Activated naive CD4-positive, alpha-beta T cell treated with anti-CD3 and anti-CD28 coated beads for 36 hours (primary cell): ENCODE measurements around the gene GRK5. TPM values are rescaled to one million over a fixed set of nuclear protein-coding genes. Genes with fewer than 3 reads are reported as not detected.

ENCODE experiments used
- CTCF ChIA-PET: fragments of 350-600 bp; sonication (Branson Sonifier 250); formaldehyde crosslinking; loops from one replicate; lab custom pipeline; 2021; ENCODE audit warnings: antibody characterized with exemption; lab: Charles Lee
- DNase-seq: peaks from one replicate; pipeline ENCODE4 v3.0.0-alpha.2; 2020
- H3K27ac Mint-ChIP-seq: one replicate; pipeline ENCODE4 v1.8.0; 2021; ENCODE audit warnings: mild to moderate bottlenecking, mixed read lengths
- H3K27me3 Mint-ChIP-seq: one replicate; pipeline ENCODE4 v1.8.0; 2021; ENCODE audit warnings: low read depth, mixed read lengths
- H3K36me3 Mint-ChIP-seq: one replicate; pipeline ENCODE4 v1.8.0; 2021; ENCODE audit warnings: low read depth, mixed read lengths
- H3K4me1 Mint-ChIP-seq: one replicate; pipeline ENCODE4 v1.8.0; 2021; ENCODE audit warnings: low read depth, mixed read lengths
- H3K4me3 Mint-ChIP-seq: one replicate; pipeline ENCODE4 v1.8.0; 2021; ENCODE audit warnings: mild to moderate bottlenecking, moderate library complexity, mixed read lengths
- H3K9me3 Mint-ChIP-seq: one replicate; pipeline ENCODE4 v1.8.0; 2021; ENCODE audit warnings: mixed read lengths
- intact Hi-C: fragments of 100-400 bp; cut with micrococcal nuclease; formaldehyde crosslinking; loops from one replicate; pipeline ENCODE4 v1.15.1; 2023
- total RNA-seq, 2 experiments: library from RNA; stranded (reverse); gene quantifications; one replicate each; pipeline ENCODE4 v1.2.3, GENCODE V29; 2021

The GRK5 gene
- total RNA-seq, 2 experiments from 2014 or later, result 27.1 to 29.7 TPM

- intact Hi-C loops, result no loop called here
- H3K36me3 Mint-ChIP-seq, result peaks cover 6% of the 10 kb centered on the region
- H3K4me3 Mint-ChIP-seq, result no peak overlapping the region
- no peaks in the 10 kb centered on the region for H3K27me3 Mint-ChIP-seq
- CTCF ChIA-PET, result interaction anchor here (1.4 kb wide), 1 partner anchor 24 kb away, joined by 3 read pairs; no protein-coding TSS in a partner anchor
- peaks cover 27% of the 10 kb centered on the region for H3K4me1 Mint-ChIP-seq
- H3K27ac Mint-ChIP-seq, result no peak overlapping the region
- no peak for DNase-seq
- no peaks in the 10 kb centered on the region for H3K9me3 Mint-ChIP-seq
Observed at GRCh38 chr10:119343011-119343601, 135.7 kb downstream of the GRK5 start.

GRCh38 chr10:119344381-119344780 lies 137.0 kb downstream of the GRK5 start:
- Mint-ChIP-seq H3K4me1 (peaks cover 27% of the 10 kb centered on the region), H3K9me3 (peaks cover 2% of the 10 kb centered on the region), H3K4me3 (no peak overlapping the region), H3K27ac (no peak overlapping the region), H3K36me3 (peaks cover 15% of the 10 kb centered on the region), H3K27me3 (no peaks in the 10 kb centered on the region)
- DNase-seq, result no peak
- CTCF ChIA-PET, result no interaction called here
- intact Hi-C loops, result no loop called here

GRCh38 chr10:119346095-119346832 lies 138.9 kb downstream of the GRK5 start:
- Mint-ChIP-seq H3K4me1 (peaks cover 22% of the 10 kb centered on the region), H3K36me3 (peaks cover 26% of the 10 kb centered on the region), H3K4me3 (no peak overlapping the region), H3K27ac (no peak overlapping the region), H3K9me3 (peaks cover 12% of the 10 kb centered on the region), H3K27me3 (no peaks in the 10 kb centered on the region)
- CTCF ChIA-PET, result interaction anchor here (1.6 kb wide), 1 partner anchor 139 kb away, joined by 4 read pairs; the partner anchor contains the start of gene GRK5
- intact Hi-C loops, result no loop called here
- no peak for DNase-seq

- peaks cover 13% of the 10 kb centered on the region for H3K4me1 Mint-ChIP-seq
- CTCF ChIA-PET, result interaction anchor here (1.2 to 1.6 kb wide), 2 partner anchors 18 to 148 kb away, joined by 3 to 5 read pairs; no protein-coding TSS in a partner anchor
Observed at GRCh38 chr10:119347181-119347974, 140.0 kb downstream of the GRK5 start.

GRCh38 chr10:119348106-119348505 lies 140.7 kb downstream of the GRK5 start:
- H3K36me3 Mint-ChIP-seq, result peaks cover 38% of the 10 kb centered on the region
- intact Hi-C loops, result no loop called here
- peaks cover 9% of the 10 kb centered on the region for H3K4me1 Mint-ChIP-seq
- CTCF ChIA-PET, result interaction anchor here (1.2 to 1.6 kb wide), 2 partner anchors 17 to 149 kb away, joined by 3 to 5 read pairs; no protein-coding TSS in a partner anchor
- peaks cover 26% of the 10 kb centered on the region for H3K9me3 Mint-ChIP-seq
- H3K27ac Mint-ChIP-seq, result no peak overlapping the region
- no peak for DNase-seq
- no peak overlapping the region for H3K4me3 Mint-ChIP-seq
- H3K27me3 Mint-ChIP-seq, result no peaks in the 10 kb centered on the region

More at GRCh38 chr10:119347181-119347974, 140.0 kb downstream of the GRK5 start:
- peaks cover 35% of the 10 kb centered on the region for H3K36me3 Mint-ChIP-seq
- H3K27me3 Mint-ChIP-seq, result no peaks in the 10 kb centered on the region
- H3K4me3 Mint-ChIP-seq, result no peak overlapping the region
- H3K27ac Mint-ChIP-seq, result no peak overlapping the region
- H3K9me3 Mint-ChIP-seq, result peaks cover 21% of the 10 kb centered on the region
- intact Hi-C loops, result no loop called here
- DNase-seq, result no peak

- Mint-ChIP-seq H3K36me3 (peaks cover 38% of the 10 kb centered on the region), H3K4me1 (peaks cover 9% of the 10 kb centered on the region), H3K27ac (no peak overlapping the region), H3K4me3 (no peak overlapping the region), H3K9me3 (peaks cover 27% of the 10 kb centered on the region), H3K27me3 (no peaks in the 10 kb centered on the region)
- DNase-seq, result no peak
- intact Hi-C loops, result no loop called here
- CTCF ChIA-PET, result interaction anchor here (1.2 to 1.6 kb wide), 2 partner anchors 16 to 149 kb away, joined by 3 to 5 read pairs; no protein-coding TSS in a partner anchor
Observed at GRCh38 chr10:119348516-119349240, 141.3 kb downstream of the GRK5 start.

GRCh38 chr10:119349341-119349740 lies 142.0 kb downstream of the GRK5 start:
- intact Hi-C loops, result no loop called here
- H3K36me3 Mint-ChIP-seq, result peaks cover 38% of the 10 kb centered on the region
- peaks cover 27% of the 10 kb centered on the region for H3K9me3 Mint-ChIP-seq
- H3K27me3 Mint-ChIP-seq, result no peaks in the 10 kb centered on the region
- CTCF ChIA-PET, result interaction anchor here (1.6 kb wide), 1 partner anchor 16 kb away, joined by 3 read pairs; no protein-coding TSS in a partner anchor
- H3K4me1 Mint-ChIP-seq, result peaks cover 5% of the 10 kb centered on the region
- no peak overlapping the region for H3K27ac Mint-ChIP-seq
- DNase-seq, result no peak
- no peak overlapping the region for H3K4me3 Mint-ChIP-seq

- Mint-ChIP-seq H3K9me3 (peaks cover 27% of the 10 kb centered on the region), H3K27me3 (no peaks in the 10 kb centered on the region), H3K4me1 (peaks cover 2% of the 10 kb centered on the region), H3K27ac (no peak overlapping the region), H3K36me3 (peaks cover 38% of the 10 kb centered on the region), H3K4me3 (no peak overlapping the region)
- intact Hi-C loops, result no loop called here
- DNase-seq, result no peak
- CTCF ChIA-PET, result no interaction called here
Observed at GRCh38 chr10:119349937-119350501, 142.6 kb downstream of the GRK5 start.

GRCh38 chr10:119350502-119351097 lies 143.2 kb downstream of the GRK5 start:
- Mint-ChIP-seq H3K4me1 (no peaks in the 10 kb centered on the region), H3K27ac (no peak overlapping the region), H3K9me3 (peaks cover 28% of the 10 kb centered on the region), H3K4me3 (no peak overlapping the region), H3K27me3 (no peaks in the 10 kb centered on the region), H3K36me3 (peaks cover 39% of the 10 kb centered on the region)
- DNase-seq, result no peak
- CTCF ChIA-PET, result no interaction called here
- intact Hi-C loops, result no loop called here

- peak; percentile 35 for DNase-seq
- no peak overlapping the region for H3K4me3 Mint-ChIP-seq
- intact Hi-C loops, result no loop called here
- H3K4me1 Mint-ChIP-seq, result no peaks in the 10 kb centered on the region
- CTCF ChIA-PET, result no interaction called here
- H3K27me3 Mint-ChIP-seq, result no peaks in the 10 kb centered on the region
- H3K36me3 Mint-ChIP-seq, result peaks cover 44% of the 10 kb centered on the region
- no peak overlapping the region for H3K27ac Mint-ChIP-seq
- peaks cover 34% of the 10 kb centered on the region for H3K9me3 Mint-ChIP-seq
Observed at GRCh38 chr10:119351189-119351588, 143.8 kb downstream of the GRK5 start.

- peaks cover 51% of the 10 kb centered on the region for H3K36me3 Mint-ChIP-seq
Observed at GRCh38 chr10:119352042-119352441, 144.7 kb downstream of the GRK5 start.

More at GRCh38 chr10:119352042-119352441, 144.7 kb downstream of the GRK5 start:
- DNase-seq, result no peak
- Mint-ChIP-seq H3K4me1 (no peaks in the 10 kb centered on the region), H3K4me3 (no peak overlapping the region), H3K9me3 (peaks cover 40% of the 10 kb centered on the region), H3K27me3 (no peaks in the 10 kb centered on the region), H3K27ac (no peak overlapping the region)
- intact Hi-C loops, result no loop called here
- CTCF ChIA-PET, result interaction anchor here (1.1 kb wide), 1 partner anchor 13 kb away, joined by 3 read pairs; no protein-coding TSS in a partner anchor
